NK-92 treated with Interleukin-12 subunit alpha and Interleukin-12 subunit beta, amount 100 ng/mL, for 24 hours (cell line): ENCODE measurements around the gene SREBF2.
A peak's percentile ranks its signal among the peaks of the same experiment; 100 is the strongest.

Experiments used
- DNase-seq: peaks from one replicate; lab custom pipeline; 2025; lab: John Stamatoyannopoulos, UW

SREBF2 gene

GRCh38 chr22:41922328-41922727 lies 89.4 kb downstream of the SREBF2 start:
- DNase-seq, result no peak

GRCh38 chr22:41922940-41923594 lies 90.2 kb downstream of the SREBF2 start:
- DNase-seq, result no peak

GRCh38 chr22:41923595-41924276 lies 90.8 kb downstream of the SREBF2 start:
- DNase-seq, result no peak

- DNase-seq, result no peak
Observed at GRCh38 chr22:41925783-41926460, 93.0 kb downstream of the SREBF2 start.

- no peak for DNase-seq
Observed at GRCh38 chr22:41927813-41928212, 94.9 kb downstream of the SREBF2 start.

- DNase-seq, result no peak
Observed at GRCh38 chr22:41928593-41929417, 95.9 kb downstream of the SREBF2 start.

GRCh38 chr22:41929418-41929810 lies 96.5 kb downstream of the SREBF2 start:
- no peak for DNase-seq

- DNase-seq, result no peak
Observed at GRCh38 chr22:41931701-41932269, 98.9 kb downstream of the SREBF2 start.

GRCh38 chr22:41932353-41932752 lies 99.4 kb downstream of the SREBF2 start:
- no peak for DNase-seq

GRCh38 chr22:41933411-41934177 lies 100.7 kb downstream of the SREBF2 start:
- no peak for DNase-seq

GRCh38 chr22:41934284-41935014 lies 101.5 kb downstream of the SREBF2 start:
- DNase-seq, result no peak

- DNase-seq, result no peak
Observed at GRCh38 chr22:41935015-41935351, 102.1 kb downstream of the SREBF2 start.

- no peak for DNase-seq
Observed at GRCh38 chr22:41935509-41935908, 102.6 kb downstream of the SREBF2 start.

GRCh38 chr22:41936894-41937169 lies 103.9 kb downstream of the SREBF2 start:
- DNase-seq, result no peak

- no peak for DNase-seq
Observed at GRCh38 chr22:41939981-41940831, 107.3 kb downstream of the SREBF2 start.

GRCh38 chr22:41940832-41941765 lies 108.2 kb downstream of the SREBF2 start:
- DNase-seq, result peak; percentile 37

- no peak for DNase-seq
Observed at GRCh38 chr22:41943661-41944209, 110.8 kb downstream of the SREBF2 start.

GRCh38 chr22:41946629-41947423 lies 113.9 kb downstream of the SREBF2 start, which contains the start of gene CENPM:
CENPM (minus strand) TSS chr22:41947152; CDS start chr22:41947076, 76 bp downstream.
- DNase-seq, result peak; percentile 87
